Caco-2 (cell line): ENCODE measurements around the gene SP2. TPM values are rescaled to one million over a fixed set of nuclear protein-coding genes. Genes with fewer than 3 reads are reported as not detected.

Experiments
- BruUV-seq: library from RNA; stranded (reverse); fragments of 400-500 nt; replicated peaks from 2 replicates; lab custom pipeline; 2021; lab: Mats Ljungman, UMichigan
- CTCF ChIA-PET: fragments of 300-600 bp; sonication (Branson Sonifier 250); formaldehyde crosslinking; loops from one replicate; lab custom pipeline; 2022; ENCODE audit warnings: antibody characterized with exemption; lab: Charles Lee
- POLR2A ChIA-PET: fragments of 300-600 bp; sonication (Branson Sonifier 250); formaldehyde crosslinking; loops from one replicate; lab custom pipeline; 2022; ENCODE audit warnings: antibody characterized with exemption; lab: Charles Lee
- DNase-seq, 2 experiments: peaks; one replicate each; pipeline versions ENCODE4 v3.0.0 to v3.0.0-alpha.2; 2020 to 2022
- H3K27me3 ChIP-seq: replicated peaks from 2 replicates; pipeline ENCODE4 v1.6.0; 2011; ENCODE audit warnings: low read length; ENCODE audit not compliant: control insufficient read depth, insufficient read depth
- H3K36me3 ChIP-seq: 2 replicates; pipeline ENCODE4 v1.5.1; 2011; ENCODE audit warnings: low read length; ENCODE audit not compliant: control insufficient read depth, insufficient read depth
- H3K4me1 ChIP-seq: fragments of 250-450 bp; sonication (Bioruptor Pico); 2 replicates; pipeline ENCODE4 v1.5.1; 2020; ENCODE audit warnings: mild to moderate bottlenecking
- H3K4me3 ChIP-seq: 2 replicates; pipeline ENCODE4 v1.5.1; 2011; ENCODE audit warnings: low read depth, mild to moderate bottlenecking, control low read depth, low read length
- H3K9me3 ChIP-seq: fragments of 250-450 bp; sonication (Bioruptor Pico); 2 replicates; pipeline ENCODE4 v1.5.1; 2020; ENCODE audit warnings: mild to moderate bottlenecking, moderate library complexity
- H3K27ac Mint-ChIP-seq: one replicate; pipeline ENCODE4 v1.8.0; 2022; ENCODE audit warnings: mixed read lengths; ENCODE audit not compliant: unreplicated experiment
- H3K27me3 Mint-ChIP-seq: one replicate; pipeline ENCODE4 v1.8.0; 2022; ENCODE audit warnings: mixed read lengths; ENCODE audit not compliant: insufficient read depth, unreplicated experiment
- H3K36me3 Mint-ChIP-seq: one replicate; pipeline ENCODE4 v1.8.0; 2022; ENCODE audit warnings: mild to moderate bottlenecking, mixed read lengths; ENCODE audit not compliant: insufficient read depth, unreplicated experiment
- H3K4me1 Mint-ChIP-seq: one replicate; pipeline ENCODE4 v1.8.0; 2022; ENCODE audit warnings: low read depth, mixed read lengths; ENCODE audit not compliant: unreplicated experiment
- H3K4me3 Mint-ChIP-seq: one replicate; pipeline ENCODE4 v1.8.0; 2022; ENCODE audit warnings: mild to moderate bottlenecking, moderate library complexity, mixed read lengths; ENCODE audit not compliant: unreplicated experiment
- H3K9me3 Mint-ChIP-seq: one replicate; pipeline ENCODE4 v1.8.0; 2022; ENCODE audit warnings: mixed read lengths; ENCODE audit not compliant: unreplicated experiment
- intact Hi-C: fragments of 100-400 bp; cut with micrococcal nuclease; formaldehyde crosslinking; loops from one replicate; pipeline ENCODE4 v1.10.0; 2022; ENCODE audit not compliant: unreplicated experiment
- total RNA-seq: library from RNA; stranded (reverse); gene quantifications from 2 replicates; pipeline ENCODE4 v1.2.3, GENCODE V29; 2022
- TF ChIP-seq, protein P1 (sequence below), 2 experiments: fragments of 200-600 bp in 1 of 2; IDR thresholded peaks; 1 replicate in 1 of 2; 2 replicates in 1 of 2; pipeline versions ENCODE4 v1.5.1 to v1.8.0; 2011 to 2022; ENCODE audit warnings: antibody characterized with exemption in 1 of 2, control low read depth in 1 of 2, inconsistent platforms in 1 of 2, low read depth in 1 of 2, low read length in 1 of 2, mild to moderate bottlenecking in 1 of 2, moderate library complexity in 1 of 2; ENCODE audit not compliant: insufficient read depth in 1 of 2, severe bottlenecking in 1 of 2, unreplicated experiment in 1 of 2

Gene SP2
- total RNA-seq, 1 experiment from 2014 or later, result 25.2 TPM

DNA sequence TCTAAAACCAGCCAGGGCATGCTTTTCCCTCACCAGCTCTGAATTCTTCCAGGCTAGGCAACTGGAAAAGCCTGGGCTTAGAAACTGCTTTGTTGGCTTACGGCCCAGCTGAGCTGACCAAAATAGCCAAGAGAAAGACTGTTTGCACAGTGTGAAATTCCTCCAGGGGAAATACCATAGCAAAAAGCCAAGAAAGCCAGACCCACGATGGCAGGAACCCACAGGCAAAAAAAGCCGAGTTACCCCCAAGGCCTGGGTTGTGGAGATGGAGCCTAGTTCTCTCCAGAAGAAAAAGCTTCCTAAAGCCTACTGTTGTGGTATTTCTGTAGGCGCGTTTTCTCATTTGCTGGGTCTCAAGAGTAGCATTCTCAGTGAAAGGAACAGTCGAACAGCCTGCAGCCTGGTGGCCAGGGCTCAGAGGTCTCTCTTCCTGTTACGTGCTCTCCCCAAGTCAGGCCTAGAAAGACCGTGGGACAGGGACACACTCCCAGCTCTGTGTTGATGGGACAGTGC lies 9.2 kb downstream of the SP2 start:
- ChIA-PET CTCF (interaction anchor here (0.6 to 1.9 kb wide), 6 partner anchors 15 to 65 kb away, joined by 3 to 11 read pairs (median 4); partner anchors contain the start of genes CDK5RAP3 and SCRN2), POLR2A (interaction anchor here (0.7 to 1.5 kb wide), 3 partner anchors 10 to 65 kb away, joined by 3 to 8 read pairs (median 4); partner anchors contain the start of genes CDK5RAP3, PNPO and SP2)
- intact Hi-C loops, result no loop called here
- Mint-ChIP-seq H3K27me3 (no peaks in the 10 kb centered on the region), H3K4me1 (no peaks in the 10 kb centered on the region), H3K9me3 (no peaks in the 10 kb centered on the region), H3K36me3 (no peaks in the 10 kb centered on the region), H3K4me3 (no peak overlapping the region), H3K27ac (no peak overlapping the region)
- no peaks in the 10 kb centered on the region for H3K4me1 ChIP-seq
- no peaks in the 10 kb centered on the region for H3K27me3 ChIP-seq
- no TSS peak for BruUV-seq
- TF ChIP-seq, protein P1, sequence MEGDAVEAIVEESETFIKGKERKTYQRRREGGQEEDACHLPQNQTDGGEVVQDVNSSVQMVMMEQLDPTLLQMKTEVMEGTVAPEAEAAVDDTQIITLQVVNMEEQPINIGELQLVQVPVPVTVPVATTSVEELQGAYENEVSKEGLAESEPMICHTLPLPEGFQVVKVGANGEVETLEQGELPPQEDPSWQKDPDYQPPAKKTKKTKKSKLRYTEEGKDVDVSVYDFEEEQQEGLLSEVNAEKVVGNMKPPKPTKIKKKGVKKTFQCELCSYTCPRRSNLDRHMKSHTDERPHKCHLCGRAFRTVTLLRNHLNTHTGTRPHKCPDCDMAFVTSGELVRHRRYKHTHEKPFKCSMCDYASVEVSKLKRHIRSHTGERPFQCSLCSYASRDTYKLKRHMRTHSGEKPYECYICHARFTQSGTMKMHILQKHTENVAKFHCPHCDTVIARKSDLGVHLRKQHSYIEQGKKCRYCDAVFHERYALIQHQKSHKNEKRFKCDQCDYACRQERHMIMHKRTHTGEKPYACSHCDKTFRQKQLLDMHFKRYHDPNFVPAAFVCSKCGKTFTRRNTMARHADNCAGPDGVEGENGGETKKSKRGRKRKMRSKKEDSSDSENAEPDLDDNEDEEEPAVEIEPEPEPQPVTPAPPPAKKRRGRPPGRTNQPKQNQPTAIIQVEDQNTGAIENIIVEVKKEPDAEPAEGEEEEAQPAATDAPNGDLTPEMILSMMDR (IDR thresholded peaks at IDR 0.05; ENCODE audit: insufficient read depth in 1 of 2, low read depth in 1 of 2, low read length in 1 of 2, severe bottlenecking in 1 of 2, unreplicated experiment in 1 of 2), result no peak
- H3K36me3 ChIP-seq, result peaks cover 4% of the 10 kb centered on the region
- no peak for DNase-seq
- H3K4me3 ChIP-seq, result no peak overlapping the region
- no peaks in the 10 kb centered on the region for H3K9me3 ChIP-seq

DNA sequence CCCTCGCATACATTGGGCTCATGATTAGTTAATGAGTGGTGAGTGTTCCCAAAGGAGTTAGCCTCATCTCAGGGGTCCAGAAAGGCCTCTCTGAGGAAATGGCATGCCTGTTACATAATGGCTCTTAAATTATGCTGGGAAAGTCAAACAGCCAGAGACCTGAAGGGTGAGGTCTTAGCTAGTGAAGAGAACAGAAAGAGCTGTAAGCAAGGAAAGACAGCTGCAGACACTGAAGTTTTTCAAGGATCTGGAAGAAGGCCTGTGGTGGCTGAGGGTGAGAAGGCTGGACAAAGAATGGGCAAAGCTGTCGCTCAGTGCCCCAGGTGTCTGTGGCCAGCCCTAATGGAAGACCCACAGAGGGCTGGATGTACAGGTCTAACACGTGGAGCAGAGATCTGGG lies 10.4 kb downstream of the SP2 start:
- intact Hi-C loops, result no loop called here
- H3K27ac Mint-ChIP-seq, result no peak overlapping the region
- no peaks in the 10 kb centered on the region for H3K9me3 Mint-ChIP-seq
- no peak for DNase-seq
- H3K4me1 Mint-ChIP-seq, result no peaks in the 10 kb centered on the region
- H3K27me3 ChIP-seq, result no peaks in the 10 kb centered on the region
- no peaks in the 10 kb centered on the region for H3K9me3 ChIP-seq
- CTCF ChIA-PET, result no interaction called here
- BruUV-seq, result no TSS peak
- TF ChIP-seq, protein P1 (IDR thresholded peaks at IDR 0.05; ENCODE audit: insufficient read depth in 1 of 2, low read depth in 1 of 2, low read length in 1 of 2, severe bottlenecking in 1 of 2, unreplicated experiment in 1 of 2), result no peak
- POLR2A ChIA-PET, result interaction anchor here (1.5 kb wide), 1 partner anchor 11 kb away, joined by 8 read pairs; the partner anchor contains the start of gene SP2
- no peaks in the 10 kb centered on the region for H3K36me3 Mint-ChIP-seq
- H3K4me3 ChIP-seq, result no peak overlapping the region
- H3K27me3 Mint-ChIP-seq, result no peaks in the 10 kb centered on the region
- H3K36me3 ChIP-seq, result peaks cover 3% of the 10 kb centered on the region
- no peak overlapping the region for H3K4me3 Mint-ChIP-seq
- no peaks in the 10 kb centered on the region for H3K4me1 ChIP-seq

DNA sequence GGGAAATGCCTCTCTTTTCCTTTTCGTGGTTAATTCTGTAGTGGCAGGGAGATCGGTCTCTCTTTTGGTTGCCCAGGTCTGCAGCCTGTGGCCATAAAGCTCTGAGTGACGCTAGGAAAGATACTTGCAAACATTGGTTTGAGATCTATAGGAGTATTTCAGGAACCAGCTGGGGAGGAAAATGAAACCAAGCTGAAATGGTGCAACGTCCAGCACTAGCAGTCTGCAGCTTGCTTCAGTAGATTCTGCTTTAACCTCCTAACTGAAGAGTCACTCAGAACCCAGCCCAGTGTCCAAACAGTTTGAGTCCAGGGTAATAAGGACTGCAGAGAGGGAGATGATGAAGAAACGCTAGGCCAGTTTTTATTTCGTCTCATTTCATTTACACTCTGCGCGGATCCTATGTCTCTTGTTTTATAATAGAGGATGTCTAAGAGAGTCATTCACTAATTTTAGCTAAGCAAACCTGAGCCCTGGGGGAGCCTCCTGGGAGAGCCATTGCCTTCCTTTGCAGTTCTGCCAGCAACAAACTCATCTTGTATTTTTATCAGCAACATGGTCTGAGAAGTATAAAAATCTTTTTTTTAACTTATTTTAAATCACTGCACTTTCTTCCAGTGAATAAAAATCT lies 12.0 kb downstream of the SP2 start:
- H3K36me3 Mint-ChIP-seq, result no peaks in the 10 kb centered on the region
- BruUV-seq, result no TSS peak
- no peak overlapping the region for H3K4me3 ChIP-seq
- no peak for DNase-seq
- no peak overlapping the region for H3K4me3 Mint-ChIP-seq
- CTCF ChIA-PET, result interaction anchor here (1.0 kb wide), 1 partner anchor 39 kb away, joined by 3 read pairs; no protein-coding TSS in a partner anchor
- TF ChIP-seq, protein P1 (IDR thresholded peaks at IDR 0.05; ENCODE audit: insufficient read depth in 1 of 2, low read depth in 1 of 2, low read length in 1 of 2, severe bottlenecking in 1 of 2, unreplicated experiment in 1 of 2), result no peak
- H3K9me3 Mint-ChIP-seq, result no peaks in the 10 kb centered on the region
- no peaks in the 10 kb centered on the region for H3K27me3 ChIP-seq
- H3K4me1 ChIP-seq, result no peaks in the 10 kb centered on the region
- no peaks in the 10 kb centered on the region for H3K27me3 Mint-ChIP-seq
- H3K9me3 ChIP-seq, result no peaks in the 10 kb centered on the region
- no peaks in the 10 kb centered on the region for H3K4me1 Mint-ChIP-seq
- POLR2A ChIA-PET, result interaction anchor here (0.6 to 1.0 kb wide), 2 partner anchors 13 to 34 kb away, joined by 3 to 5 read pairs; partner anchors contain the start of genes PNPO and SP2
- no peak overlapping the region for H3K27ac Mint-ChIP-seq
- intact Hi-C loops, result no loop called here
- 0 out of 2 replicates have a peak, but pooled peaks cover 1% of the 10 kb centered on the region for H3K36me3 ChIP-seq
